Peyer's patch (tissue), 4 donors: ENCODE measurements around the gene POLD2.

Source experiments
- CTCF ChIP-seq, 6 experiments: fragments of 450-650 bp in 4 of 6; fragments of 200-600 bp in 2 of 6; sonication (generic) in 1 of 6; IDR thresholded peaks; one replicate each; pipeline ENCODE4 v1.5.1; 2017 to 2019; ENCODE audit warnings: antibody characterized with exemption in 6 of 6, mild to moderate bottlenecking in 3 of 6, moderate library complexity in 1 of 6
- POLR2A ChIP-seq, 2 donors: fragments of 450-650 bp; IDR thresholded peaks; one replicate each; pipeline ENCODE4 v1.5.1; 2017; ENCODE audit warnings: antibody characterized with exemption in 2 of 2, mild to moderate bottlenecking in 2 of 2, moderate library complexity in 2 of 2

- no peak for TF ChIP-seq CTCF (IDR thresholded peaks at IDR 0.05)
- TF ChIP-seq POLR2A (IDR thresholded peaks at IDR 0.05), result no peak
These were observed 15.2 kb downstream of the POLD2 start for GRCh38 chr7:44107961-44108767.
